ENCODE data around the gene NSD1.

DNA sequence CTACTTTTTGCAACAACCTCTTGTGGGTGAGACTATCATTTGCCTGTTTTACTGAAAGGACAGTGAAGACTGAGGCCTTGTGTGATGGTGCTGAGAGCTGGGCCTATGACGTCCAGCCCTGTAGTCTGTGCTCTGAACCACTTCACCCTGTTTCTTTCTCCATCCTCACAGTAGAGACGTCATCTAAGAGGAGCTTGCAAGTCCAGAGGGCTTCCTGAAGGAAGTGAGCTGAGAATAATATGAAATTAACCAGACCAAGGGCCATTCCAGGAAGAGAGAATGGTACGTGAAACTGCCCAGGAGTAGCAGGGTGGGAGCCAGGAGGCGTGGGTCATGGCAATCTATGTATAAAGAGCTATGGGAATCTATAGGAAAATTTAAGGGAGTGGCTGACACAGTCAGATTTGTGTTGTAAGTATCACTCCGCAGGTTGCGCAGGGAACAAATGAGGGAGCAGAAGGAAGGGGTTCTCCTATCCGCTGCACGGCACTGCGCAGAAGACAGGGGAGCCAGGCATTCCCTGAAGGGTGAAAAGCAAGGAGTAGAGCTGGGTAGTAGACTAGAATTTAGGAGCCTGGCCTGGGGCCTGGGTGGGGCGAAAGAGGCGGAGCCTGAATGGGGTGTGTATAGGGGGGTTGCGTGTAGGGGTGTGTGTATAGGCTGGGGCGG, 47.5 kb upstream of the NSD1 start:
- TF ChIP-seq, protein P1, sequence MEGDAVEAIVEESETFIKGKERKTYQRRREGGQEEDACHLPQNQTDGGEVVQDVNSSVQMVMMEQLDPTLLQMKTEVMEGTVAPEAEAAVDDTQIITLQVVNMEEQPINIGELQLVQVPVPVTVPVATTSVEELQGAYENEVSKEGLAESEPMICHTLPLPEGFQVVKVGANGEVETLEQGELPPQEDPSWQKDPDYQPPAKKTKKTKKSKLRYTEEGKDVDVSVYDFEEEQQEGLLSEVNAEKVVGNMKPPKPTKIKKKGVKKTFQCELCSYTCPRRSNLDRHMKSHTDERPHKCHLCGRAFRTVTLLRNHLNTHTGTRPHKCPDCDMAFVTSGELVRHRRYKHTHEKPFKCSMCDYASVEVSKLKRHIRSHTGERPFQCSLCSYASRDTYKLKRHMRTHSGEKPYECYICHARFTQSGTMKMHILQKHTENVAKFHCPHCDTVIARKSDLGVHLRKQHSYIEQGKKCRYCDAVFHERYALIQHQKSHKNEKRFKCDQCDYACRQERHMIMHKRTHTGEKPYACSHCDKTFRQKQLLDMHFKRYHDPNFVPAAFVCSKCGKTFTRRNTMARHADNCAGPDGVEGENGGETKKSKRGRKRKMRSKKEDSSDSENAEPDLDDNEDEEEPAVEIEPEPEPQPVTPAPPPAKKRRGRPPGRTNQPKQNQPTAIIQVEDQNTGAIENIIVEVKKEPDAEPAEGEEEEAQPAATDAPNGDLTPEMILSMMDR (IDR thresholded peaks at IDR 0.05), result no peak
- no peak for TF ChIP-seq POLR2A (IDR thresholded peaks at IDR 0.05)
